ENCODE measurements around the gene TTC29. TPM values are rescaled to one million over a fixed set of nuclear protein-coding genes. Genes with fewer than 3 reads are reported as not detected.

Gene TTC29
- total and polyA plus RNA-seq, 7 donors, result not detected

DNA sequence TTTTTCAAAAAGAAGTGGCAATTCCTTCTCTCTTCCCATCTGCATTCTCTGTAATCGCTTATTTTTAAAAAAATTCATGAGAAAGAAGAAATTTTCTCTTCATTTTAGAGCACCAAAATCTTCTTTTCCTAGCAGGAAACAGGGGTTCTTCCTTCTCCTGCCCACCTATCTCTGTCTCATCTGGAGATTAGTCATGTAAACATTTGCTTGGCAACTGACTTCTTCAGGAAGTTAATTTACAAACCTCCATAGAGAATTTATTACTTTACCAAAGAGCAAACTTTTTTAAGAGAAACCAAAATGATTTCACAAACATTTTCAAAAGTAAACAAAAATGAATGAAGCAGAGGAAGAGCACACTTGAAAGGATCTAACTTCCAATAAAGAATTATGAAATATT, 13.5 kb downstream of the TTC29 start:
- H3K27me3 ChIP-seq, result no peaks in the 10 kb centered on the region
- H3K36me3 ChIP-seq, result no peaks in the 10 kb centered on the region
- no peak for DNase-seq
- no peaks in the 10 kb centered on the region for H3K4me1 ChIP-seq
- WGBS, 2 donors, result 68 to 78% methylated on average over 1 of the region's 1 CpG
- no peak for TF ChIP-seq EP300 (IDR thresholded peaks at IDR 0.05)
- TF ChIP-seq, protein P1, sequence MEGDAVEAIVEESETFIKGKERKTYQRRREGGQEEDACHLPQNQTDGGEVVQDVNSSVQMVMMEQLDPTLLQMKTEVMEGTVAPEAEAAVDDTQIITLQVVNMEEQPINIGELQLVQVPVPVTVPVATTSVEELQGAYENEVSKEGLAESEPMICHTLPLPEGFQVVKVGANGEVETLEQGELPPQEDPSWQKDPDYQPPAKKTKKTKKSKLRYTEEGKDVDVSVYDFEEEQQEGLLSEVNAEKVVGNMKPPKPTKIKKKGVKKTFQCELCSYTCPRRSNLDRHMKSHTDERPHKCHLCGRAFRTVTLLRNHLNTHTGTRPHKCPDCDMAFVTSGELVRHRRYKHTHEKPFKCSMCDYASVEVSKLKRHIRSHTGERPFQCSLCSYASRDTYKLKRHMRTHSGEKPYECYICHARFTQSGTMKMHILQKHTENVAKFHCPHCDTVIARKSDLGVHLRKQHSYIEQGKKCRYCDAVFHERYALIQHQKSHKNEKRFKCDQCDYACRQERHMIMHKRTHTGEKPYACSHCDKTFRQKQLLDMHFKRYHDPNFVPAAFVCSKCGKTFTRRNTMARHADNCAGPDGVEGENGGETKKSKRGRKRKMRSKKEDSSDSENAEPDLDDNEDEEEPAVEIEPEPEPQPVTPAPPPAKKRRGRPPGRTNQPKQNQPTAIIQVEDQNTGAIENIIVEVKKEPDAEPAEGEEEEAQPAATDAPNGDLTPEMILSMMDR (IDR thresholded peaks at IDR 0.05), result no peak
- TF ChIP-seq POLR2AphosphoS5 (IDR thresholded peaks at IDR 0.05), result no peak
- TF ChIP-seq POLR2A (IDR thresholded peaks at IDR 0.05), result no peak
- no peak overlapping the region for H3K4me3 ChIP-seq
- no peak overlapping the region for H3K27ac ChIP-seq
- intact Hi-C loops (cut with DNase I), result no loop called here
- no peaks in the 10 kb centered on the region for H3K9me3 ChIP-seq

DNA sequence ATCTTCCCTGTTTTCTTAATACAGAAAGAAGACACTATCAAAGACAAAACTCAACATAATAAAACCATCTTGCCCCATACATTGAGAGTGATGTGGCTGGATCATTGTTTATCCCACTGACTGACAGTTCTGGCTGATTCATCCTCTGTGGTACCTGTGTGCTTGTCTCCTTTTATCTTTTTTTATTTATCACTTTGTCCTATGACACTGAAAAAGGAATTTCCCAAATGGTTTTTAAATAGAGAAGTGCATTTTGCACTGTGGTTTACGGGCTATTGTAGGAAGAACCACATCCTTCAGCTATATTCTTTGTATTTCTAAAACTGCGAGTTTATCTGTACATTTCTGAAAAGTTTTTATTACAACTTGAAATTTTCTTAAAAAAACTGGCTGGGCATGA, 15.0 kb downstream of the TTC29 start:
- Histone ChIP-seq H3K27ac (no peak overlapping the region), H3K27me3 (no peaks in the 10 kb centered on the region), H3K4me1 (no peaks in the 10 kb centered on the region), H3K36me3 (no peaks in the 10 kb centered on the region), H3K9me3 (no peaks in the 10 kb centered on the region), H3K4me3 (no peak overlapping the region)
- TF ChIP-seq EP300 (IDR thresholded peaks at IDR 0.05), result no peak
- TF ChIP-seq POLR2A (IDR thresholded peaks at IDR 0.05), result no peak
- DNase-seq, result no peak
- intact Hi-C loops (cut with DNase I), result no loop called here
- 52 to 84% methylated on average over 2 of the region's 2 CpGs for WGBS, 2 donors

DNA sequence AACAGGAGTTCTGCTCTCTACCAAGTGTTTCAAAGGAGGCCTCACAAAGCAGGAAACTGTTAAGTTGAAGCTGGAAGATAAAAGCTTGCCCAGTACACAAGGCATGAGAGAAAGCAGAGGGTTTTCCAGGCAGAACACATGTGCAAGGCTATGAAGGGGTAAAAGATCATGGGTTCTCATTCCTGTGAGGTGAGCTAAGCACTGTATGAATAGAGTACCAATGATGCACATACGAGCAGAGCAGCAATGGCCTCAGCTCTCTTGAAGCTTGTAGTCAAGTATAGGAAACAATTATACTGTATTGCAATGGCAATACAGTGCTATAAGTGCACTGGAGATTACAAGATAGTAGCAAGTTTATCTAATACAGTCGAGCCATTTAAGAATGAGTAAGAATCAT, 18.0 kb downstream of the TTC29 start:
- no peak for DNase-seq
- intact Hi-C loops (cut with DNase I), result no loop called here
- H3K36me3 ChIP-seq, result no peaks in the 10 kb centered on the region
- no peaks in the 10 kb centered on the region for H3K27me3 ChIP-seq
- 75 to 81% methylated on average over 2 of the region's 2 CpGs for WGBS, 2 donors
- H3K4me3 ChIP-seq, result no peak overlapping the region
- no peak overlapping the region for H3K27ac ChIP-seq
- H3K4me1 ChIP-seq, result no peaks in the 10 kb centered on the region
- no peaks in the 10 kb centered on the region for H3K9me3 ChIP-seq
- TF ChIP-seq POLR2AphosphoS5 (IDR thresholded peaks at IDR 0.05) (no peak), EP300 (IDR thresholded peaks at IDR 0.05) (no peak), POLR2A (IDR thresholded peaks at IDR 0.05) (no peak)
- TF ChIP-seq, protein P1 (IDR thresholded peaks at IDR 0.05), result no peak

DNA sequence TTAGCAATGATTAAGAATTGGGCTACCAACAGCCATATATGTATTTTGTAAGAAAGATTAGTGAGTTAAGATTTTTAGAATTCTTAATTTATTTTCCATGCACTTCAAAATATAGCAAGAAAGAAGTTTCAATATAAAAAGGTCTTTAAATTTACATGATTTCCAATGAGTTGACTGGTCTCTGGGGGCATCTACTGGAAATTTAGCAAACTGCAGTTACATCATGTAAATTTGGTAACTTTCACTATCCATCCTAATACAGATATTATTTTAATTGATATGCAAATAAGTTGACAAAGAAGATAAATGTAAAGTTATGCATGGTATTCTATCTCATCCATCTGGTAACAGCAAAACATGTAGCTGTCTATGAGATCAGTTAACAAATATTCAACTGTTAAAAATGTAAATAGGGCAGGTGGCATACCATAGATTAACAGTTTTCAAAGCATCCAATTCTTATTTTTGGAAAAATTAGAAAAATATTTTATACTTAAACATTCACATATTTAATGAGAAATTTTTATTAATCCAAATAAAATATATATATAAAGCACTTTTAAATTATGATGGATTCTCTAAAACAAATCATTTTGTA, 29.1 kb downstream of the TTC29 start:
- Histone ChIP-seq H3K27me3 (no peaks in the 10 kb centered on the region), H3K4me3 (no peak overlapping the region), H3K27ac (no peak overlapping the region), H3K36me3 (no peaks in the 10 kb centered on the region), H3K4me1 (no peaks in the 10 kb centered on the region), H3K9me3 (no peaks in the 10 kb centered on the region)
- intact Hi-C loops (cut with DNase I), result loop anchor here (10.0 kb wide), 1 partner anchor 572 kb away; no protein-coding TSS in a partner anchor
- TF ChIP-seq, protein P1 (IDR thresholded peaks at IDR 0.05), result peak in 2 of 4 experiments; percentile 36 to 37
- no peak for TF ChIP-seq EP300 (IDR thresholded peaks at IDR 0.05)
- no peak for DNase-seq

DNA sequence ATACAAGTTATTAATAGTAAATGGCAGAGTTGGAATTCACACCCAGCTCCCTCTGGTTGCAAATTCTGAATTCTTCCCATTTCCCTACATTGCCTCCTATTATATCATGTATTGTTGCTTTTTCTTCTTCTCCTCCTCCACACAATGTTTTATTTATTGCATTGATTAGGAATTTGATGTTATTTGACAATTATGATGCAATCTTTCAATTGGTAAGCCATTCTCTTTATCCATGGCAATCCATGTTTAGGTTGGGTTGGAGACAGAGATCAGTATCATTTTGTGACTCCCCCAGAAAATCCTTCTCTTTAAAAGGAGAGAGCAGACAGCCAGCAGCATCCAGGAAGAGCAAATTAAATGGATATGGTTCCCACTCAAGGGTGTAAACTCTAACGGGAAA, 30.5 kb downstream of the TTC29 start:
- H3K4me1 ChIP-seq, result no peaks in the 10 kb centered on the region
- H3K27me3 ChIP-seq, result no peaks in the 10 kb centered on the region
- H3K27ac ChIP-seq, result no peak overlapping the region
- WGBS, 2 donors, result 10 to 56% methylated on average over 1 of the region's 1 CpG
- intact Hi-C loops (cut with DNase I), result loop anchor here (10.0 kb wide), 1 partner anchor 570 kb away; no protein-coding TSS in a partner anchor
- DNase-seq, result no peak
- H3K36me3 ChIP-seq, result no peaks in the 10 kb centered on the region
- TF ChIP-seq POLR2AphosphoS5 (IDR thresholded peaks at IDR 0.05), result no peak
- no peak for TF ChIP-seq EP300 (IDR thresholded peaks at IDR 0.05)
- no peak for TF ChIP-seq POLR2A (IDR thresholded peaks at IDR 0.05)
- TF ChIP-seq, protein P1 (IDR thresholded peaks at IDR 0.05), result no peak
- no peak overlapping the region for H3K4me3 ChIP-seq
- H3K9me3 ChIP-seq, result no peaks in the 10 kb centered on the region

Measured in sigmoid colon (tissue), 7 donors.